Measurements from ENCODE around the gene LHX4.

LHX4 gene

GRCh38 chr1:180238675-180239074, 8.6 kb downstream of the LHX4 start:
- peaks cover 14% of the 10 kb centered on the region for H3K4me1 Mint-ChIP-seq (ENCODE audit: low read depth)
- no peak overlapping the region for H3K27ac Mint-ChIP-seq
- H3K9me3 Mint-ChIP-seq = no peaks in the 10 kb centered on the region
- peaks cover 2% of the 10 kb centered on the region for H3K36me3 Mint-ChIP-seq (ENCODE audit: low read depth)
- H3K4me3 Mint-ChIP-seq = no peak overlapping the region
- H3K27me3 Mint-ChIP-seq (ENCODE audit: low read depth) = peaks cover 85% of the 10 kb centered on the region

GRCh38 chr1:180239145-180240096, 9.4 kb downstream of the LHX4 start:
- Mint-ChIP-seq H3K4me1 (ENCODE audit: low read depth) (peaks cover 10% of the 10 kb centered on the region), H3K4me3 (no peak overlapping the region)

GRCh38 chr1:180241716-180242544, 11.9 kb downstream of the LHX4 start:
- no peaks in the 10 kb centered on the region for H3K36me3 Mint-ChIP-seq (ENCODE audit: low read depth)
- no peaks in the 10 kb centered on the region for H3K9me3 Mint-ChIP-seq
- H3K4me3 Mint-ChIP-seq = no peak overlapping the region
- peaks cover 2% of the 10 kb centered on the region for H3K4me1 Mint-ChIP-seq (ENCODE audit: low read depth)
- H3K27me3 Mint-ChIP-seq (ENCODE audit: low read depth) = peaks cover 60% of the 10 kb centered on the region
- H3K27ac Mint-ChIP-seq = no peak overlapping the region

More at GRCh38 chr1:180239145-180240096, 9.4 kb downstream of the LHX4 start:
- no peaks in the 10 kb centered on the region for H3K9me3 Mint-ChIP-seq
- H3K27me3 Mint-ChIP-seq (ENCODE audit: low read depth) = peaks cover 85% of the 10 kb centered on the region
- peaks cover 2% of the 10 kb centered on the region for H3K36me3 Mint-ChIP-seq (ENCODE audit: low read depth)
- H3K27ac Mint-ChIP-seq = no peak overlapping the region

- Mint-ChIP-seq H3K36me3 (ENCODE audit: low read depth) (no peaks in the 10 kb centered on the region), H3K27me3 (ENCODE audit: low read depth) (peaks cover 42% of the 10 kb centered on the region), H3K4me3 (no peak overlapping the region), H3K27ac (no peak overlapping the region), H3K4me1 (ENCODE audit: low read depth) (no peaks in the 10 kb centered on the region), H3K9me3 (no peaks in the 10 kb centered on the region)
Measured at GRCh38 chr1:180243517-180244221, 13.6 kb downstream of the LHX4 start.

GRCh38 chr1:180244840-180245239, 14.8 kb downstream of the LHX4 start:
- Mint-ChIP-seq H3K4me3 (no peak overlapping the region), H3K36me3 (ENCODE audit: low read depth) (no peaks in the 10 kb centered on the region), H3K27ac (no peak overlapping the region), H3K9me3 (no peaks in the 10 kb centered on the region), H3K27me3 (ENCODE audit: low read depth) (peaks cover 33% of the 10 kb centered on the region), H3K4me1 (ENCODE audit: low read depth) (no peaks in the 10 kb centered on the region)

- H3K27me3 Mint-ChIP-seq (ENCODE audit: low read depth) = peaks cover 16% of the 10 kb centered on the region
- H3K27ac Mint-ChIP-seq = no peak overlapping the region
Measured at GRCh38 chr1:180246579-180246978, 16.5 kb downstream of the LHX4 start.

GRCh38 chr1:180247061-180247460, 17.0 kb downstream of the LHX4 start:
- Mint-ChIP-seq H3K4me1 (ENCODE audit: low read depth) (no peaks in the 10 kb centered on the region), H3K36me3 (ENCODE audit: low read depth) (no peaks in the 10 kb centered on the region), H3K9me3 (no peaks in the 10 kb centered on the region), H3K27ac (no peak overlapping the region), H3K27me3 (ENCODE audit: low read depth) (peaks cover 12% of the 10 kb centered on the region), H3K4me3 (no peak overlapping the region)

More at GRCh38 chr1:180246579-180246978, 16.5 kb downstream of the LHX4 start:
- Mint-ChIP-seq H3K36me3 (ENCODE audit: low read depth) (no peaks in the 10 kb centered on the region), H3K9me3 (no peaks in the 10 kb centered on the region), H3K4me1 (ENCODE audit: low read depth) (no peaks in the 10 kb centered on the region), H3K4me3 (no peak overlapping the region)

- Mint-ChIP-seq H3K4me1 (ENCODE audit: low read depth) (peaks cover 2% of the 10 kb centered on the region), H3K36me3 (ENCODE audit: low read depth) (no peaks in the 10 kb centered on the region), H3K27ac (no peak overlapping the region), H3K9me3 (no peaks in the 10 kb centered on the region), H3K4me3 (no peak overlapping the region), H3K27me3 (ENCODE audit: low read depth) (peaks cover 7% of the 10 kb centered on the region)
Measured at GRCh38 chr1:180247580-180247979, 17.5 kb downstream of the LHX4 start.

- Mint-ChIP-seq H3K27me3 (ENCODE audit: low read depth) (peaks cover 7% of the 10 kb centered on the region), H3K36me3 (ENCODE audit: low read depth) (no peaks in the 10 kb centered on the region), H3K9me3 (no peaks in the 10 kb centered on the region), H3K4me3 (no peak overlapping the region), H3K4me1 (ENCODE audit: low read depth) (peaks cover 3% of the 10 kb centered on the region), H3K27ac (no peak overlapping the region)
Measured at GRCh38 chr1:180248176-180248575, 18.1 kb downstream of the LHX4 start.

- Mint-ChIP-seq H3K9me3 (no peaks in the 10 kb centered on the region), H3K4me1 (ENCODE audit: low read depth) (peaks cover 3% of the 10 kb centered on the region), H3K27ac (no peak overlapping the region), H3K36me3 (ENCODE audit: low read depth) (no peaks in the 10 kb centered on the region), H3K4me3 (no peak overlapping the region), H3K27me3 (ENCODE audit: low read depth) (peaks cover 4% of the 10 kb centered on the region)
Measured at GRCh38 chr1:180248731-180249681, 18.9 kb downstream of the LHX4 start.

GRCh38 chr1:180249725-180250498, 19.8 kb downstream of the LHX4 start:
- Mint-ChIP-seq H3K27ac (no peak overlapping the region), H3K27me3 (ENCODE audit: low read depth) (no peaks in the 10 kb centered on the region), H3K36me3 (ENCODE audit: low read depth) (no peaks in the 10 kb centered on the region), H3K9me3 (no peaks in the 10 kb centered on the region), H3K4me3 (no peak overlapping the region), H3K4me1 (ENCODE audit: low read depth) (peaks cover 3% of the 10 kb centered on the region)

- H3K4me1 Mint-ChIP-seq (ENCODE audit: low read depth) = peaks cover 3% of the 10 kb centered on the region
- H3K27me3 Mint-ChIP-seq (ENCODE audit: low read depth) = no peaks in the 10 kb centered on the region
- H3K9me3 Mint-ChIP-seq = no peaks in the 10 kb centered on the region
- no peaks in the 10 kb centered on the region for H3K36me3 Mint-ChIP-seq (ENCODE audit: low read depth)
- H3K4me3 Mint-ChIP-seq = no peak overlapping the region
- no peak overlapping the region for H3K27ac Mint-ChIP-seq
Measured at GRCh38 chr1:180250499-180250770, 20.4 kb downstream of the LHX4 start.

GRCh38 chr1:180250883-180251509, 20.9 kb downstream of the LHX4 start:
- Mint-ChIP-seq H3K27ac (no peak overlapping the region), H3K27me3 (ENCODE audit: low read depth) (no peaks in the 10 kb centered on the region), H3K4me1 (ENCODE audit: low read depth) (peaks cover 3% of the 10 kb centered on the region), H3K9me3 (no peaks in the 10 kb centered on the region), H3K36me3 (ENCODE audit: low read depth) (no peaks in the 10 kb centered on the region), H3K4me3 (no peak overlapping the region)

Measured in T-helper 1 cell treated with Interleukin-12 subunit alpha and Interleukin-12 subunit beta and Interleukin-4 antibody, amounts not matched to agents 30 μg/mL and 1 μg/mL, for 36 hours (primary cell).